Measurements from ENCODE around the gene NCCRP1. TPM values are rescaled to one million over a fixed set of nuclear protein-coding genes. Genes with fewer than 3 reads are reported as not detected.
A peak's percentile ranks its signal among the peaks of the same experiment; 100 is the strongest.

NCCRP1 gene
- total and polyA plus RNA-seq, 2 donors (not counting 1 experiment from before 2014, with no cell fraction given): not detected

DNA sequence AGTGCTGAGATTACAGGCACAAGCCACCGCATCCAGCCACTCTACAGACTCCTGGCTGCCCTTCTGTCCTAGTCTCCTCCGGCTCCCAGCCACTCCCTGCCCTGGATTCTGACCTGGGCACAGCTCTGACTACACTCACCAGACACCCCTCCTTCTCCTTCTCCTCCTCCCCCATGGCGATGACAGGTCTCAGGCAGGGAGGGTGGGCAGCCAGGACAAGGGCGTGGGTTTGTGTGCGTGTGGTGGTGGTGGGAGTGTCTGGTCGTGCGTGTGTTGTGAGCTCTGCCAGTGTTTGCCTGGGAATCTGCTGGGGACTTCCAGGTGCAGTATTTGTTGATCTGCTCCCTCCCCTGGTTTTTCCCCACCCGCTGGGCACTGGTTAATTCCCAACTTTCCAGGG, 3.0 kb upstream of the NCCRP1 start:
- no peak for TF ChIP-seq CTCF (conservative IDR thresholded peaks at IDR 0.05 in 1 of 2, IDR thresholded peaks at IDR 0.05 in 1 of 2; ENCODE audit: low read depth in 1 of 2, low read length in 2 of 2)
- no peak for TF ChIP-seq EZH2 (IDR thresholded peaks at IDR 0.05; ENCODE audit: low read length, missing control alignments)
- no peak overlapping the region for H3K9ac ChIP-seq (ENCODE audit: insufficient read depth, low read length)
- no peak for DNase-seq (ENCODE audit: low read depth in 2 of 2)
- H3K4me1 ChIP-seq (ENCODE audit: control insufficient read depth, extremely low read depth, insufficient read depth, low read length): no peaks in the 10 kb centered on the region
- H3K4me3 ChIP-seq (replicated peaks in 1 of 4; ENCODE audit: control extremely low read depth in 1 of 4, insufficient read depth in 1 of 4, low read depth in 3 of 4, low read length in 4 of 4): no peak overlapping the region
- H3K27ac ChIP-seq (ENCODE audit: insufficient read depth, low read length): no peak overlapping the region
- H3K4me2 ChIP-seq (ENCODE audit: extremely low read depth, insufficient read depth, low read length): no peak overlapping the region
- no peaks in the 10 kb centered on the region for H3K36me3 ChIP-seq (ENCODE audit: control insufficient read depth, insufficient read depth, low read length)
- H3K9me3 ChIP-seq (ENCODE audit: control insufficient read depth, insufficient read depth, low read depth, low read length): no peaks in the 10 kb centered on the region
- no peaks in the 10 kb centered on the region for H3K79me2 ChIP-seq (ENCODE audit: control insufficient read depth, insufficient read depth, low read length)
- H3K27me3 ChIP-seq (ENCODE audit: control insufficient read depth, insufficient read depth, low read length): peaks cover 31% of the 10 kb centered on the region
- no peaks in the 10 kb centered on the region for H4K20me1 ChIP-seq (ENCODE audit: control insufficient read depth, extremely low read depth, insufficient read depth, low read length)
- H2AFZ ChIP-seq (ENCODE audit: low read length): no peak overlapping the region

- TF ChIP-seq CTCF (conservative IDR thresholded peaks at IDR 0.05 in 1 of 2, IDR thresholded peaks at IDR 0.05 in 1 of 2; ENCODE audit: low read depth in 1 of 2, low read length in 2 of 2) (no peak), EZH2 (IDR thresholded peaks at IDR 0.05; ENCODE audit: low read length, missing control alignments) (peak; percentile 30)
- H3K27ac ChIP-seq (ENCODE audit: insufficient read depth, low read length): no peak overlapping the region
Observed at GRCh38 chr19:39194832-39195542, 1.8 kb upstream of the NCCRP1 start.

DNA sequence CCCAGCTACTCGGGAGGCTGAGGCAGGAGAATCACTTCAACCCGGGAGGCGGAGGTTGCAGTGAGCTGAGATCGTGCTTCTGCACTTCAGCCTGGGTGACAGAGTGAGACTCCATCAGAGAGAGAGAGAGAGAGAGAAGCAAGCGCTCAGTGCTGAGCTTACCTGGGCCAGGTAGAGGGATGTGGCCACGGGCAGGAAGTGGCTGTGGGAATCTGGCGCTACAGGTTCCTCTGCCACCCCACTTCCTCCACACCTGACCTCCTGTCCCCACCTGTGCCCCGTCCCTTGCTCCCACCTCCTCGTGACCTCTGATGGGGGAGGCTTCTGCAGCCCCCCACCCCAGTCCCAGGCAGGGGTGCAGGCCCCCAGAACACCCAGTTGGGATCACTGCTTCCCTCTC, 1.0 kb upstream of the NCCRP1 start:
- no peaks in the 10 kb centered on the region for H3K9me3 ChIP-seq (ENCODE audit: control insufficient read depth, insufficient read depth, low read depth, low read length)
- H3K36me3 ChIP-seq (ENCODE audit: control insufficient read depth, insufficient read depth, low read length): no peaks in the 10 kb centered on the region
- H3K27ac ChIP-seq (ENCODE audit: insufficient read depth, low read length): no peak overlapping the region
- DNase-seq (ENCODE audit: low read depth in 2 of 2): no peak
- no peaks in the 10 kb centered on the region for H3K4me1 ChIP-seq (ENCODE audit: control insufficient read depth, extremely low read depth, insufficient read depth, low read length)
- no peak overlapping the region for H3K4me3 ChIP-seq (replicated peaks in 1 of 4; ENCODE audit: control extremely low read depth in 1 of 4, insufficient read depth in 1 of 4, low read depth in 3 of 4, low read length in 4 of 4)
- no peaks in the 10 kb centered on the region for H3K79me2 ChIP-seq (ENCODE audit: control insufficient read depth, insufficient read depth, low read length)
- TF ChIP-seq CTCF (conservative IDR thresholded peaks at IDR 0.05 in 1 of 2, IDR thresholded peaks at IDR 0.05 in 1 of 2; ENCODE audit: low read depth in 1 of 2, low read length in 2 of 2) (no peak), EZH2 (IDR thresholded peaks at IDR 0.05; ENCODE audit: low read length, missing control alignments) (no peak)
- no peaks in the 10 kb centered on the region for H4K20me1 ChIP-seq (ENCODE audit: control insufficient read depth, extremely low read depth, insufficient read depth, low read length)
- no peak overlapping the region for H3K9ac ChIP-seq (ENCODE audit: insufficient read depth, low read length)
- peaks cover 33% of the 10 kb centered on the region for H3K27me3 ChIP-seq (ENCODE audit: control insufficient read depth, insufficient read depth, low read length)
- H3K4me2 ChIP-seq (ENCODE audit: extremely low read depth, insufficient read depth, low read length): no peak overlapping the region
- no peak overlapping the region for H2AFZ ChIP-seq (ENCODE audit: low read length)

More at GRCh38 chr19:39194832-39195542, 1.8 kb upstream of the NCCRP1 start:
- H3K79me2 ChIP-seq (ENCODE audit: control insufficient read depth, insufficient read depth, low read length): no peaks in the 10 kb centered on the region
- no peak overlapping the region for H3K4me2 ChIP-seq (ENCODE audit: extremely low read depth, insufficient read depth, low read length)
- H4K20me1 ChIP-seq (ENCODE audit: control insufficient read depth, extremely low read depth, insufficient read depth, low read length): no peaks in the 10 kb centered on the region
- H3K9ac ChIP-seq (ENCODE audit: insufficient read depth, low read length): no peak overlapping the region
- no peak overlapping the region for H2AFZ ChIP-seq (ENCODE audit: low read length)
- H3K9me3 ChIP-seq (ENCODE audit: control insufficient read depth, insufficient read depth, low read depth, low read length): no peaks in the 10 kb centered on the region
- no peaks in the 10 kb centered on the region for H3K4me1 ChIP-seq (ENCODE audit: control insufficient read depth, extremely low read depth, insufficient read depth, low read length)
- H3K4me3 ChIP-seq (replicated peaks in 1 of 4; ENCODE audit: control extremely low read depth in 1 of 4, insufficient read depth in 1 of 4, low read depth in 3 of 4, low read length in 4 of 4): no peak overlapping the region
- peaks cover 31% of the 10 kb centered on the region for H3K27me3 ChIP-seq (ENCODE audit: control insufficient read depth, insufficient read depth, low read length)
- no peaks in the 10 kb centered on the region for H3K36me3 ChIP-seq (ENCODE audit: control insufficient read depth, insufficient read depth, low read length)
- no peak for DNase-seq (ENCODE audit: low read depth in 2 of 2)
